Measurements from ENCODE around the gene NUDT7.

NUDT7 gene

DNA sequence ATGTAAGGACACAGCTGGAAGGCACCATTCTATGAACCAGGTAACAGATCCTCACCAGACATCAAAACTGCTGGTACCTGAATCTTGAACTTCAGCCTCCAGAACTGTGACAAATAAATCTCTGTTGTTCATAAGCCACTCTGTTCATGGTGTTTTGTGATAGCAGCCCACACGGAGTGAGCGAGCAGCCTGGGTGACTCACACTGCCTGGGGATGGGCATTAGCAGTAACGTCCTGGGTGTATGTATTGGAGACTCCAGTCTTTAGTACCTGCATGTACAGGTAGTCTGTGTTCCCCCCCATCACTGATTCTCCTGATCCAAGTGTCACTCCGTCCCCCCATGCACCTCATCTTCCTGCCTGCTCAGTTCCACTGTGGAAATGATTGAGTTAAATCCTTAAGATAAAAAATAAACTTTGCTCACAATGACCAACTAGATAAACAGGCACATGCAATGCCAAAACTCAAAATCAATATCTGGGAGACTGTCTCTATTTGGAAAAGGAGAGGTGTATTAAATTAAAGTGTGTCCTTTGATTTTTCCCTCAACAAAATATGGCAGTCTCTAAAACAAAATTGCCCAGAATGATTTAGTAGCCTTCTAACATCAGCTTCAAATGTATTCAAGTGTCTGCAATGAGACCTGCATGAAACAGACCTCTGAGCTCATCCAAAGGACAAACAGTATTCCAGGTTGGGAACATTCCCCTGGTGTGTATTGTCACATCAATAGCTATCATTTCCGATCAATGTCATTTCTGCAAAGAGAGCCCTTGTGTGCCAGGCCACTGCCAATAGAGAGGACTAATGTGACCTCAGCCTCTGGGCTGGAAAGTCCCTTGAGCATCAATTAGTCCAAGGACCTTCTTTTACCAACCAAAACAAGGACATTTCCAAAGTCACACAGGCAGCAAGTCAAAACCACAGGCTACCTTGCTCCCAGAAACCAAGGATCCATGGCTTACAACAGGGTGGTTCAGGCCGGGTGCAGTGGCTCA is 53.9 kb downstream of the NUDT7 start:
- no peaks in the 10 kb centered on the region for H3K9me3 ChIP-seq (ENCODE audit: low read length)
- no peaks in the 10 kb centered on the region for H3K4me1 ChIP-seq (ENCODE audit: insufficient read depth, low read length, severe bottlenecking)
- no peaks in the 10 kb centered on the region for H3F3A ChIP-seq (ENCODE audit: insufficient read depth, low read length)
- no peaks in the 10 kb centered on the region for H4K20me1 ChIP-seq (ENCODE audit: insufficient read depth, low read length)
- H3K27ac ChIP-seq (ENCODE audit: low read depth, low read length, poor library complexity, severe bottlenecking) = no peak overlapping the region
- no peak overlapping the region for H2AFZ ChIP-seq (ENCODE audit: low read length)
- no peaks in the 10 kb centered on the region for H3K36me3 ChIP-seq (ENCODE audit: insufficient read depth, low read length)
- no peak overlapping the region for H3K4me3 ChIP-seq (ENCODE audit: low read depth, low read length, poor library complexity, severe bottlenecking)
- no peaks in the 10 kb centered on the region for H3K79me2 ChIP-seq (ENCODE audit: insufficient read depth, low read length)
- no peak overlapping the region for H3K4me2 ChIP-seq (ENCODE audit: low read length)
- TF ChIP-seq EZH2 (IDR thresholded peaks at IDR 0.05; ENCODE audit: borderline replicate concordance, low read length) = no peak
- TF ChIP-seq, protein P1, sequence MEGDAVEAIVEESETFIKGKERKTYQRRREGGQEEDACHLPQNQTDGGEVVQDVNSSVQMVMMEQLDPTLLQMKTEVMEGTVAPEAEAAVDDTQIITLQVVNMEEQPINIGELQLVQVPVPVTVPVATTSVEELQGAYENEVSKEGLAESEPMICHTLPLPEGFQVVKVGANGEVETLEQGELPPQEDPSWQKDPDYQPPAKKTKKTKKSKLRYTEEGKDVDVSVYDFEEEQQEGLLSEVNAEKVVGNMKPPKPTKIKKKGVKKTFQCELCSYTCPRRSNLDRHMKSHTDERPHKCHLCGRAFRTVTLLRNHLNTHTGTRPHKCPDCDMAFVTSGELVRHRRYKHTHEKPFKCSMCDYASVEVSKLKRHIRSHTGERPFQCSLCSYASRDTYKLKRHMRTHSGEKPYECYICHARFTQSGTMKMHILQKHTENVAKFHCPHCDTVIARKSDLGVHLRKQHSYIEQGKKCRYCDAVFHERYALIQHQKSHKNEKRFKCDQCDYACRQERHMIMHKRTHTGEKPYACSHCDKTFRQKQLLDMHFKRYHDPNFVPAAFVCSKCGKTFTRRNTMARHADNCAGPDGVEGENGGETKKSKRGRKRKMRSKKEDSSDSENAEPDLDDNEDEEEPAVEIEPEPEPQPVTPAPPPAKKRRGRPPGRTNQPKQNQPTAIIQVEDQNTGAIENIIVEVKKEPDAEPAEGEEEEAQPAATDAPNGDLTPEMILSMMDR (IDR thresholded peaks at IDR 0.05; ENCODE audit: low read length) = no peak
- no peaks in the 10 kb centered on the region for H3K9me2 ChIP-seq (ENCODE audit: low read depth, low read length)
- H3K9ac ChIP-seq (ENCODE audit: low read length) = no peak overlapping the region
- H3K27me3 ChIP-seq (ENCODE audit: insufficient read depth, low read length) = no peaks in the 10 kb centered on the region

DNA sequence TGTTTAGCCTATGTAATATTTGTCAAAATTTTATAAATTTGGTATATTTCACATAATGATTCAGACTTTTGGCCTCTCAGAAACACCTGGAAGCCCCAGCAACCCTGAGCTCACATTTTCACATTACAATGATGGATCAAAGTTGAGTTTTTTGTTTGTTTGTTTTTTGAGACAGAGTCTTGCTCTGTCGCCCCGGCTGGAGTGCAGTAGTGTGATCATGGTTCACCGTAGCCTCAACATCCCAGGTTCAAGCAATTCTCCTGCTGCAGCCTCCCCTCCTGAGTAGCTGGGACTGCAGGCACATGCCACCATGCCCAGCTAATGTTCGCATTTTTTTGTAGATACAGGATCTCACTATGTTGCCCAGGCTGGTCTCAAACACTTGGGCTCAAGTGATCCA is 55.4 kb downstream of the NUDT7 start:
- Histone ChIP-seq H3K9ac (ENCODE audit: low read length) (no peak overlapping the region), H3K4me3 (ENCODE audit: low read depth, low read length, poor library complexity, severe bottlenecking) (no peak overlapping the region), H4K20me1 (ENCODE audit: insufficient read depth, low read length) (no peaks in the 10 kb centered on the region), H3K9me3 (ENCODE audit: low read length) (no peaks in the 10 kb centered on the region), H3K79me2 (ENCODE audit: insufficient read depth, low read length) (no peaks in the 10 kb centered on the region), H3K4me1 (ENCODE audit: insufficient read depth, low read length, severe bottlenecking) (no peaks in the 10 kb centered on the region), H3K9me2 (ENCODE audit: low read depth, low read length) (no peaks in the 10 kb centered on the region), H3K36me3 (ENCODE audit: insufficient read depth, low read length) (no peaks in the 10 kb centered on the region), H3K27ac (ENCODE audit: low read depth, low read length, poor library complexity, severe bottlenecking) (no peak overlapping the region), H2AFZ (ENCODE audit: low read length) (no peak overlapping the region), H3K27me3 (ENCODE audit: insufficient read depth, low read length) (no peaks in the 10 kb centered on the region), H3F3A (ENCODE audit: insufficient read depth, low read length) (no peaks in the 10 kb centered on the region), H3K4me2 (ENCODE audit: low read length) (no peak overlapping the region)
- TF ChIP-seq, protein P1 (IDR thresholded peaks at IDR 0.05; ENCODE audit: low read length) = no peak
- no peak for TF ChIP-seq EZH2 (IDR thresholded peaks at IDR 0.05; ENCODE audit: borderline replicate concordance, low read length)

DNA sequence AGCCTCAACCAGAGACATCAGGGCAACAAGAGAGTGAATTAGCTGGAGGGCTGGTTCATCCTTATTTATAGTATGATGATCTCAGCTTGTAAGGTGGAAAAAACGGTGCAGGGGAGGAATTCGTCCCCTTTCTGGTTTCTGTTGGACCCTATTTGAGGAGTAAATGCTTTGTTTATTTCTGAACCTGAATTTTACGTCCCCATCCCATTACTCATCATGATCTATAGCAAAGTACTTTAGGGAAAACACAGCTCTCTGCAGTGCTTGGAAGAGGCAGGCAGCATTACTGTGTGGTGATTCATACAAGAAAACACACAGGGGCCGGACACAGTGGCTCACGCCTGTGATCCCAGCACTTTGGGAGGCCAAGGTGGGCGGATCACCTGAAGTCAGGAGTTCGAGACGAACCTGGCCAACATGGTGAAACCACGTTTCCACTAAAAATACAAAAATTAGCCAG is 58.1 kb downstream of the NUDT7 start:
- H3K27me3 ChIP-seq (ENCODE audit: insufficient read depth, low read length) = no peaks in the 10 kb centered on the region
- H3K4me3 ChIP-seq (ENCODE audit: low read depth, low read length, poor library complexity, severe bottlenecking) = no peak overlapping the region
- H3K9me3 ChIP-seq (ENCODE audit: low read length) = no peaks in the 10 kb centered on the region
- no peaks in the 10 kb centered on the region for H4K20me1 ChIP-seq (ENCODE audit: insufficient read depth, low read length)
- H3K36me3 ChIP-seq (ENCODE audit: insufficient read depth, low read length) = no peaks in the 10 kb centered on the region
- no peak overlapping the region for H3K4me2 ChIP-seq (ENCODE audit: low read length)
- no peaks in the 10 kb centered on the region for H3K9me2 ChIP-seq (ENCODE audit: low read depth, low read length)
- no peaks in the 10 kb centered on the region for H3F3A ChIP-seq (ENCODE audit: insufficient read depth, low read length)
- H2AFZ ChIP-seq (ENCODE audit: low read length) = no peak overlapping the region
- H3K4me1 ChIP-seq (ENCODE audit: insufficient read depth, low read length, severe bottlenecking) = no peaks in the 10 kb centered on the region
- no peak overlapping the region for H3K9ac ChIP-seq (ENCODE audit: low read length)
- H3K79me2 ChIP-seq (ENCODE audit: insufficient read depth, low read length) = no peaks in the 10 kb centered on the region
- TF ChIP-seq EZH2 (IDR thresholded peaks at IDR 0.05; ENCODE audit: borderline replicate concordance, low read length) = no peak
- TF ChIP-seq, protein P1 (IDR thresholded peaks at IDR 0.05; ENCODE audit: low read length) = no peak
- no peak overlapping the region for H3K27ac ChIP-seq (ENCODE audit: low read depth, low read length, poor library complexity, severe bottlenecking)

Data from OCI-LY1 (cell line).